NK-92 treated with Interleukin-12 subunit alpha and Interleukin-12 subunit beta, amount 100 ng/mL, for 24 hours (cell line): ENCODE measurements around the gene ATP5ME.
"Not testable (repeated sequence)": the region's sequence is repeated elsewhere in the genome, so short reads cannot be mapped to it uniquely, and the experiment has no call there.

Experiments
- DNase-seq: peaks from one replicate; lab custom pipeline; 2025; lab: John Stamatoyannopoulos, UW

The ATP5ME gene

GRCh38 chr4:674172-675035 is at the start of gene ATP5ME, which contains the start of gene MYL5:
Gene ATP5ME (minus strand): TSS chr4:674276. CDS start chr4:674247, 29 bp downstream.
Gene MYL5 (plus strand): TSS chr4:674542. CDS start chr4:678027, 3,485 bp downstream.
- peak; percentile 96 for DNase-seq

- DNase-seq: no peak
These were observed 48.8 kb upstream of the ATP5ME start for GRCh38 chr4:722851-723360.

GRCh38 chr4:722169-722725 is 48.2 kb upstream of the ATP5ME start:
- DNase-seq: no peak

- DNase-seq: no peak
These were observed 47.4 kb upstream of the ATP5ME start for GRCh38 chr4:721261-722168.

GRCh38 chr4:720111-720860 is 46.2 kb upstream of the ATP5ME start:
- no peak for DNase-seq

GRCh38 chr4:718460-718859 is 44.4 kb upstream of the ATP5ME start:
- no peak for DNase-seq

GRCh38 chr4:717601-718320 is 43.7 kb upstream of the ATP5ME start:
- DNase-seq: no peak

- DNase-seq: no peak
These were observed 40.0 kb upstream of the ATP5ME start for GRCh38 chr4:714087-714486.

GRCh38 chr4:712916-713632 is 39.0 kb upstream of the ATP5ME start:
- no peak for DNase-seq

- no peak for DNase-seq
These were observed 38.0 kb upstream of the ATP5ME start for GRCh38 chr4:712093-712492.

- DNase-seq: no peak
These were observed 36.8 kb upstream of the ATP5ME start for GRCh38 chr4:710916-711315.

- DNase-seq: no peak
These were observed 36.0 kb upstream of the ATP5ME start for GRCh38 chr4:710116-710515.

GRCh38 chr4:709348-709747 is 35.3 kb upstream of the ATP5ME start:
- DNase-seq: no peak

- DNase-seq: no peak
These were observed 34.5 kb upstream of the ATP5ME start for GRCh38 chr4:708631-708933.

GRCh38 chr4:707929-708630 is 34.0 kb upstream of the ATP5ME start:
- DNase-seq: no peak

GRCh38 chr4:706834-707598 is 32.9 kb upstream of the ATP5ME start:
- no peak for DNase-seq

- not testable (repeated sequence) for DNase-seq
These were observed 32.1 kb upstream of the ATP5ME start for GRCh38 chr4:706083-706633.

- peak; percentile 80 for DNase-seq
These were observed 31.4 kb upstream of the ATP5ME start, which contains the start of gene PCGF3 for GRCh38 chr4:705278-706082. Gene PCGF3 (plus strand): TSS chr4:705832. CDS start chr4:733681, 27,849 bp downstream.
